Measurements from ENCODE around the gene CES2. TPM values are rescaled to one million over a fixed set of nuclear protein-coding genes. Genes with fewer than 3 reads are reported as not detected.

The CES2 gene
- total RNA-seq, 4 donors from 2014 or later: 49.7 to 69.4 (median 53.6) TPM

DNA sequence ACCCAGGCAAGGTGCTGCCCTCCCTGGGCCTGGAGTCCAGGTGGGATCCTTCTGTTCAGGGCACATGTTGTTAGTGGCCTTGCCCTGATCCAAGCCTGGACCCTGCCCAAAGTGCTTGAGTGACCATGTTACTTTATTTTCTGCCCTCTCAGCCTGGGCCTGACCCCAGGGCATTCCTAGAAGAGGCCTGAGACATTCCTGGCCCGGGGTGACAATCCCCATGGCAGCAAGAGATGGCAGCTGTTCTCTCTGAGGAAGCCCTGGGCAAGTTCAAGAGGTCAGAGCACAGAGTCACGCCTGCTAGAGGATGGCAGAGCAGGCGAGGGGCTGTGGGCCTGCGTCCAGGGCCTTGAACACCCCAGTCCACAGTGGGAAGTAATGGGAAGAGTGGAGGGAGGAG lies 21.6 kb upstream of the CES2 start:
- Histone ChIP-seq H3K27me3 (no peaks in the 10 kb centered on the region), H3K4me3 (replicated peaks in 1 of 3) (no peak overlapping the region), H3K4me1 (peaks cover 14 to 16% of the 10 kb centered on the region in 2 donors), H3K27ac (no peak overlapping the region), H3K36me3 (no peaks in the 10 kb centered on the region), H3K9me3 (no peaks in the 10 kb centered on the region)
- no peak for DNase-seq
- intact Hi-C loops (cut with DNase I): no loop called here
- TF ChIP-seq POLR2A (IDR thresholded peaks at IDR 0.05) (no peak), CTCF (IDR thresholded peaks at IDR 0.05) (no peak)
- 80 to 83% methylated on average over 1 to 4 of the region's 4 CpGs for WGBS, 2 donors

GRCh38 chr16:66914541-66914940 lies 20.8 kb upstream of the CES2 start:
- Histone ChIP-seq H3K36me3 (no peaks in the 10 kb centered on the region), H3K9me3 (no peaks in the 10 kb centered on the region), H3K27me3 (no peaks in the 10 kb centered on the region), H3K4me1 (peaks cover 23 to 25% of the 10 kb centered on the region in 2 donors), H3K27ac (peak overlapping the region in 1 of 3 donors; percentile 33), H3K4me3 (replicated peaks in 1 of 3) (no peak overlapping the region)
- no peak for DNase-seq
- no peak for TF ChIP-seq POLR2A (IDR thresholded peaks at IDR 0.05)
- TF ChIP-seq CTCF (IDR thresholded peaks at IDR 0.05): no peak
- intact Hi-C loops (cut with DNase I): no loop called here
- WGBS, 2 donors: 96 to 97% methylated on average over 7 of the region's 7 CpGs

GRCh38 chr16:66915041-66915440 lies 20.3 kb upstream of the CES2 start:
- intact Hi-C loops (cut with DNase I): no loop called here
- no peak for DNase-seq
- no peak overlapping the region for H3K4me3 ChIP-seq (replicated peaks in 1 of 3)
- no peaks in the 10 kb centered on the region for H3K36me3 ChIP-seq
- peaks cover 28 to 30% of the 10 kb centered on the region in 2 donors for H3K4me1 ChIP-seq
- H3K27ac ChIP-seq: peak overlapping the region in 1 of 3 donors; percentile 33
- no peaks in the 10 kb centered on the region for H3K27me3 ChIP-seq
- TF ChIP-seq CTCF (IDR thresholded peaks at IDR 0.05) (no peak), POLR2A (IDR thresholded peaks at IDR 0.05) (no peak)
- 71 to 83% methylated on average over 7 of the region's 7 CpGs for WGBS, 2 donors
- H3K9me3 ChIP-seq: no peaks in the 10 kb centered on the region

- H3K36me3 ChIP-seq: no peaks in the 10 kb centered on the region
- TF ChIP-seq CTCF (IDR thresholded peaks at IDR 0.05) (no peak), POLR2A (IDR thresholded peaks at IDR 0.05) (no peak)
- no peaks in the 10 kb centered on the region for H3K27me3 ChIP-seq
- intact Hi-C loops (cut with DNase I): no loop called here
- 89 to 92% methylated on average over 6 of the region's 6 CpGs for WGBS, 2 donors
- H3K4me3 ChIP-seq (replicated peaks in 1 of 3): no peak overlapping the region
- no peak overlapping the region for H3K27ac ChIP-seq
- DNase-seq: no peak
- peaks cover 33 to 42% of the 10 kb centered on the region in 2 donors for H3K4me1 ChIP-seq
- no peaks in the 10 kb centered on the region for H3K9me3 ChIP-seq
Measured at GRCh38 chr16:66916518-66916917, 18.8 kb upstream of the CES2 start.

GRCh38 chr16:66917741-66918140 lies 17.6 kb upstream of the CES2 start:
- intact Hi-C loops (cut with DNase I): no loop called here
- Histone ChIP-seq H3K9me3 (no peaks in the 10 kb centered on the region), H3K36me3 (no peaks in the 10 kb centered on the region), H3K4me3 (replicated peaks in 1 of 3) (no peak overlapping the region), H3K27me3 (no peaks in the 10 kb centered on the region), H3K4me1 (peaks cover 33 to 50% of the 10 kb centered on the region in 2 donors), H3K27ac (peak overlapping the region; percentile 91 to 97 (median 97))
- WGBS, 2 donors: 88 to 95% methylated on average over 9 of the region's 9 CpGs
- DNase-seq: no peak
- TF ChIP-seq POLR2A (IDR thresholded peaks at IDR 0.05): no peak
- TF ChIP-seq CTCF (IDR thresholded peaks at IDR 0.05): no peak

All from thyroid gland (tissue), 4 donors.